NCI-H226 (cell line): Measurements from ENCODE around the gene PRRT1B.
A peak's percentile ranks its signal among the peaks of the same experiment; 100 is the strongest.

ENCODE experiments used
- DNase-seq: peaks from one replicate; pipeline ENCODE4 v3.0.0-alpha.2; 2015

PRRT1B gene

GRCh38 chr9:131601683-131602181, 56.4 kb downstream of the PRRT1B start:
- DNase-seq = no peak

- DNase-seq = no peak
Observed at GRCh38 chr9:131603199-131603598, 57.9 kb downstream of the PRRT1B start.

- DNase-seq = no peak
Observed at GRCh38 chr9:131603711-131604439, 58.6 kb downstream of the PRRT1B start.

GRCh38 chr9:131605770-131606590, 60.7 kb downstream of the PRRT1B start:
- DNase-seq = no peak

- no peak for DNase-seq
Observed at GRCh38 chr9:131606896-131607567, 61.7 kb downstream of the PRRT1B start.

- DNase-seq = no peak
Observed at GRCh38 chr9:131607591-131607990, 62.3 kb downstream of the PRRT1B start.

- peak; percentile 94 for DNase-seq
Observed at GRCh38 chr9:131608493-131609037, 63.2 kb downstream of the PRRT1B start.
